OCI-LY3 (cell line): ENCODE data around the gene C1QTNF12.

Experiments
- H2AFZ ChIP-seq: fragments of 200-600, 300-600 bp; shearing (Covaris generic); 2 replicates; pipeline ENCODE4 v1.6.0; 2014; ENCODE audit warnings: antibody characterized with exemption, low read depth, low read length
- H3K27ac ChIP-seq: fragments of 200-600, 300-600 bp; sonication (generic); 2 replicates; pipeline ENCODE4 v1.5.1; 2014; ENCODE audit warnings: mild to moderate bottlenecking, low read length, moderate library complexity, mixed read lengths
- H3K27me3 ChIP-seq: fragments of 200-600, 300-600 bp; sonication (generic); 2 replicates; pipeline ENCODE4 v1.6.1; 2014; ENCODE audit warnings: low read depth, low read length, mixed read lengths
- H3K36me3 ChIP-seq: fragments of 200-600, 300-600 bp; sonication (generic); replicated peaks from 2 replicates; pipeline ENCODE3; 2014; ENCODE audit warnings: low read depth, low read length, mixed read lengths
- H3K4me1 ChIP-seq: fragments of 300-600, 200-600 bp; sonication (generic); 2 replicates; pipeline ENCODE4 v1.6.1; 2014; ENCODE audit warnings: low read length, mixed read lengths
- H3K4me2 ChIP-seq: fragments of 200-600, 300-600 bp; sonication (generic); 2 replicates; pipeline ENCODE4 v1.6.1; 2014; ENCODE audit warnings: low read length, mixed read lengths
- H3K4me3 ChIP-seq: fragments of 300-600, 200-600 bp; sonication (generic); 2 replicates; pipeline ENCODE4 v1.5.1; 2014; ENCODE audit warnings: antibody characterized with exemption, mild to moderate bottlenecking, low read length, moderate library complexity
- H3K79me2 ChIP-seq: fragments of 300-600, 200-600 bp; shearing (Covaris generic); 2 replicates; pipeline ENCODE4 v1.6.1; 2014; ENCODE audit warnings: mild to moderate bottlenecking, low read length, mixed read lengths
- H3K9ac ChIP-seq: fragments of 300-600, 200-600 bp; shearing (Covaris generic); 2 replicates; pipeline ENCODE4 v1.6.0; 2014; ENCODE audit warnings: mild to moderate bottlenecking, low read length, moderate library complexity
- H3K9me3 ChIP-seq: fragments of 200-600, 300-600 bp; shearing (Covaris generic); 2 replicates; pipeline ENCODE4 v1.6.1; 2014; ENCODE audit warnings: low read length, mixed read lengths; ENCODE audit not compliant: insufficient read depth
- H4K20me1 ChIP-seq: fragments of 200-600, 300-600 bp; sonication (generic); 2 replicates; pipeline ENCODE4 v1.6.1; 2016; ENCODE audit warnings: low read length, mixed read lengths; ENCODE audit not compliant: insufficient read depth
- EZH2phosphoT487 ChIP-seq: fragments of 200-600 bp; shearing (Covaris generic); IDR thresholded peaks from 2 replicates; pipeline ENCODE4 v1.6.1; 2018; ENCODE audit warnings: antibody characterized with exemption, mixed run types, low read depth
- TF ChIP-seq, protein P1 (sequence below): fragments of 200-600, 300-600 bp; sonication (generic); IDR thresholded peaks from 2 replicates; pipeline ENCODE4 v1.5.1; 2014; ENCODE audit warnings: antibody characterized with exemption, low read length, low read depth

C1QTNF12 gene, protein sequence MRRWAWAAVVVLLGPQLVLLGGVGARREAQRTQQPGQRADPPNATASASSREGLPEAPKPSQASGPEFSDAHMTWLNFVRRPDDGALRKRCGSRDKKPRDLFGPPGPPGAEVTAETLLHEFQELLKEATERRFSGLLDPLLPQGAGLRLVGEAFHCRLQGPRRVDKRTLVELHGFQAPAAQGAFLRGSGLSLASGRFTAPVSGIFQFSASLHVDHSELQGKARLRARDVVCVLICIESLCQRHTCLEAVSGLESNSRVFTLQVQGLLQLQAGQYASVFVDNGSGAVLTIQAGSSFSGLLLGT

DNA sequence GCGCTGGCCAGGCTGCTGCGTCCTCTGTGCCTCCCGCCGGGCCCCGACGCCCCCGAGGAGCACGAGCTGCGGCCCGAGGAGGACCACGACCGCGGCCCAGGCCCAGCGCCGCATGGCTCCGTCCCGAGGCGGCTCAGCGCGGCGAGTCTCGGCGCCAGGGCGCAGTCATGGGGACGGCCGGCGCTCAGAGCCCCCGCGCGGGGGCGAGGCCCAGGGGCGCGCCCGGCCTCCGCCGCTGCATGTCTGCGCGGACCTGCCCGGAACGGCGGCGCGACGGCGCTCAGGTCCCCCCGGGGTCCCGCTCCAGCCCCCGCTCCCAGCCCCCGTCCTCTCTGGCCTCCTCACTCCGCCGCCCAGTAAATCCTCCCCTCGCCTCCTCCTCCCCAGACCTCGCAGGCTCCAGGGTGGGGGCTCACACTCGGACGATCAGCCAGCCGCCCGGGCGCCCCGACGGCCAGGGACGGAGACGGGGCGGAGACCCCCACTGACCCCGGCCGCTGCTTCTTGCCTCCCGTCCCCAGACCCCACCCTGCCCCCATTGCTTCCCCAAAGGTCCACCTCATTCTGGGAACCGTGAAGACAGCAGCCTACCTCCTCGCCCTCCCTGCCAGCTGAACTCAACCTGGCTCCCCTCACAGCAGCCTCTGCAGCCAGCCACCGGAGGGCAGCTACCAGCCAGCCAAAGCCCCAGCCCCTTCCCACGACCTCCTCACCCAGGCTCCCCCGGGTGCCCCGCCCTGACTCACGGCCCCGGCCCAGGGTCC, at the start of gene C1QTNF12:
Gene C1QTNF12, minus strand, starts transcription at position 146 of the 764 bp plus-strand sequence. Its CDS starts 32 bp downstream, at position 114.
- H3K4me2 ChIP-seq = no peak within 1 kb of the TSS
- no peak for TF ChIP-seq EZH2phosphoT487
- TF ChIP-seq, protein P1, sequence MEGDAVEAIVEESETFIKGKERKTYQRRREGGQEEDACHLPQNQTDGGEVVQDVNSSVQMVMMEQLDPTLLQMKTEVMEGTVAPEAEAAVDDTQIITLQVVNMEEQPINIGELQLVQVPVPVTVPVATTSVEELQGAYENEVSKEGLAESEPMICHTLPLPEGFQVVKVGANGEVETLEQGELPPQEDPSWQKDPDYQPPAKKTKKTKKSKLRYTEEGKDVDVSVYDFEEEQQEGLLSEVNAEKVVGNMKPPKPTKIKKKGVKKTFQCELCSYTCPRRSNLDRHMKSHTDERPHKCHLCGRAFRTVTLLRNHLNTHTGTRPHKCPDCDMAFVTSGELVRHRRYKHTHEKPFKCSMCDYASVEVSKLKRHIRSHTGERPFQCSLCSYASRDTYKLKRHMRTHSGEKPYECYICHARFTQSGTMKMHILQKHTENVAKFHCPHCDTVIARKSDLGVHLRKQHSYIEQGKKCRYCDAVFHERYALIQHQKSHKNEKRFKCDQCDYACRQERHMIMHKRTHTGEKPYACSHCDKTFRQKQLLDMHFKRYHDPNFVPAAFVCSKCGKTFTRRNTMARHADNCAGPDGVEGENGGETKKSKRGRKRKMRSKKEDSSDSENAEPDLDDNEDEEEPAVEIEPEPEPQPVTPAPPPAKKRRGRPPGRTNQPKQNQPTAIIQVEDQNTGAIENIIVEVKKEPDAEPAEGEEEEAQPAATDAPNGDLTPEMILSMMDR = no peak
- 0 out of 2 replicates have a peak, but pooled peaks cover 6% of the 10 kb centered on the region for H4K20me1 ChIP-seq

DNA sequence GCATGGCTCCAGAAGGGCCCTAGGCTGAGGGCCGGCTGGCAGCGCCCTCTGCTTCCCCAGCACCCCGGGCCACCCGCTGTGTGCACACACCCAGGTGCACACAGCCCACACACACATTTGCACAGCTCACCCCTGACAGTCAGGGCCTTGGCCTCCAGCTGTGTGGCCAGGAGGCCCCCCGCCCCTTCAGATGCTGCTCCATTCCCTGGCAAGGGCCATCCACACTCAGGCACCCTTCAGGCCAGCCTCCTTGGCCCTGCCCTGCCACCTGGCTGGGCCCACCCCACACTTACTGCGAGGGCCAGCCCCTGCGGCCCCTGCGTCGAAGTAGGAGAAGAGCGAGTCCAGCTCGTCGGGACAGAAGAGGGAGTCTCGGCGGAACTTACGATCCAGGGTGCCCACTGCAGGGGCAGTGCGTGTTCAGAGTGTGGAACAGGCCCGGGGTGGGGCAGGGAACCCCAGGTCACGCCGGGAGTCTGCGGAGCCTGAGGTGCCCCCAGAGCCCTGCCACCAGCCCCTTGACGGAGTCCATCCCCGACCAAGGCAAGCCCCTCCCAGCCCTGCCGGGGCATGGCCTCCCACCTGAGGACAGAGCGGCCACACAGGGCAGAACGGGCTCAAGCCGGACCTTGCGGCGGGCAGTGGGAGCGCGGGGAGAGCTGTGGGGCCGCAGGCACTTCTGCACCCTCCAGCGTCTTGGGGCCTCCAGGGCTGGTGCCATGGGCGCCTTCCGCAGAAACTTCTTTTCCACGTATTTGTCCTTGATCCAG, 48.8 kb upstream of the C1QTNF12 start:
- no peaks in the 10 kb centered on the region for H3K36me3 ChIP-seq
- H4K20me1 ChIP-seq = no peaks in the 10 kb centered on the region
- no peaks in the 10 kb centered on the region for H3K79me2 ChIP-seq

More for the DNA sequence above, at the start of gene C1QTNF12:
- H3K79me2 ChIP-seq = no peaks in the 10 kb centered on the region
- H3K27ac ChIP-seq = no peak within 1 kb of the TSS
- H3K27me3 ChIP-seq = no peaks in the 10 kb centered on the region
- H3K4me3 ChIP-seq = no peak within 1 kb of the TSS
- no peak within 1 kb of the TSS for H3K9ac ChIP-seq
- H2AFZ ChIP-seq = no peak within 1 kb of the TSS
- peaks cover 16% of the 10 kb centered on the region for H3K4me1 ChIP-seq
- no peaks in the 10 kb centered on the region for H3K36me3 ChIP-seq
- H3K9me3 ChIP-seq = no peaks in the 10 kb centered on the region

DNA sequence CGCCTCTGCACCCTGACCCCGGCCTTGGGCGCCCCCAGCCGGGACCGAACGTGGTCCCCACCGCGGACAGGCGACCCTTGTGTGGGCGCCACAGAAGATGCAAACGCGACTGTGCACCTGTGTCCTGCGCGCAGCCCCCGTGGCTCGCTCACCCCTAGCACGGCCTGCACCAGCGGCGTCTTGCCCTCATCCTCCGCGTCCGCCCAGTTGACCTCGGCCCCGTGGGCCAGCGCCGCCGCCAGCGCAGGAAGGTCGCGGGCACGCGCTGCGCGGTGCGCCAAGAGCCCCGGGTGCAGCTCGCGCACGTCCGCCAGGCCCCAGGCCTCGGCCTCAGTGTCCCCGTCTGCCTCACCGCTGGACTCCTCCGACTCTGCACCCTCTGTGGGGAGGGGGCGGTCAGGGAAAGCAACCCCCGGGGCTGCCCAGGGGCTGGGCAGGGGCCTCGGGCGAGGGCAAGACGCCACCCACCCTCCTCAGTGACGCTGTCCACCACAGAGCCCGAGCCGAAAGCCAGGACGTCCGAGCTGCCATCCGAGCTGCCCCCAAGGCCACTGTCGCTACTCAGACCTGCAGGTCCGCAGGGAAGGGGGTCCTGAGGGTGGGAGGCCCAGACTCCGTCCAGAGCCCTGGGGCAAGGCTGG, 47.8 kb upstream of the C1QTNF12 start:
- no peak overlapping the region for H3K27ac ChIP-seq
- no peaks in the 10 kb centered on the region for H4K20me1 ChIP-seq
- H3K4me2 ChIP-seq = no peak overlapping the region
- H3K4me3 ChIP-seq = no peak overlapping the region
- H3K9ac ChIP-seq = no peak overlapping the region
- no peaks in the 10 kb centered on the region for H3K9me3 ChIP-seq
- no peaks in the 10 kb centered on the region for H3K36me3 ChIP-seq
- no peaks in the 10 kb centered on the region for H3K27me3 ChIP-seq
- H2AFZ ChIP-seq = no peak overlapping the region
- H3K79me2 ChIP-seq = no peaks in the 10 kb centered on the region
- no peaks in the 10 kb centered on the region for H3K4me1 ChIP-seq
- TF ChIP-seq, protein P1 = no peak
- no peak for TF ChIP-seq EZH2phosphoT487

More for the DNA sequence above, 48.8 kb upstream of the C1QTNF12 start:
- Histone ChIP-seq H3K4me3 (no peak overlapping the region), H2AFZ (no peak overlapping the region), H3K4me1 (no peaks in the 10 kb centered on the region), H3K27ac (no peak overlapping the region), H3K9me3 (no peaks in the 10 kb centered on the region), H3K4me2 (no peak overlapping the region), H3K9ac (no peak overlapping the region), H3K27me3 (no peaks in the 10 kb centered on the region)
- TF ChIP-seq, protein P1 = no peak
- TF ChIP-seq EZH2phosphoT487 = no peak
